Bronchial epithelial cell (primary cell): Measurements from ENCODE around the gene AGXT. TPM values are rescaled to one million over a fixed set of nuclear protein-coding genes. Genes with fewer than 3 reads are reported as not detected.
A peak's percentile ranks its signal among the peaks of the same experiment; 100 is the strongest.

Experiments used
- DNase-seq: peaks from one replicate; pipeline ENCODE4 v3.0.0-alpha.2; 2010; ENCODE audit warnings: low read depth
- FAIRE-seq: peaks from 2 replicates; lab custom pipeline; 2011; peaks lifted over from hg19 to GRCh38; lab: Jason Lieb, UNC
- H3K27me3 ChIP-seq: 2 replicates; pipeline ENCODE4 v1.5.1; 2011; ENCODE audit warnings: low read length; ENCODE audit not compliant: control insufficient read depth, insufficient read depth
- H3K36me3 ChIP-seq: 2 replicates; pipeline ENCODE4 v1.5.1; 2011; ENCODE audit warnings: low read length; ENCODE audit not compliant: control insufficient read depth, insufficient read depth
- H3K4me3 ChIP-seq: 2 replicates; pipeline ENCODE4 v1.5.1; 2011; ENCODE audit warnings: mild to moderate bottlenecking, low read depth, low read length, control low read depth
- total RNA-seq: library from RNA; depleted of rRNA; stranded (reverse); fragments of >200 nt; gene quantifications from 2 replicates; pipeline ENCODE4 v1.2.1, GENCODE V29; 2014
- TF ChIP-seq, protein P1 (sequence below): IDR thresholded peaks from 2 replicates; pipeline ENCODE4 v1.5.1; 2011; ENCODE audit warnings: mild to moderate bottlenecking, moderate library complexity, low read length, control low read depth, inconsistent platforms; ENCODE audit not compliant: insufficient read depth, severe bottlenecking

AGXT gene
- total RNA-seq, 1 donor from 2014 or later: not detected

DNA sequence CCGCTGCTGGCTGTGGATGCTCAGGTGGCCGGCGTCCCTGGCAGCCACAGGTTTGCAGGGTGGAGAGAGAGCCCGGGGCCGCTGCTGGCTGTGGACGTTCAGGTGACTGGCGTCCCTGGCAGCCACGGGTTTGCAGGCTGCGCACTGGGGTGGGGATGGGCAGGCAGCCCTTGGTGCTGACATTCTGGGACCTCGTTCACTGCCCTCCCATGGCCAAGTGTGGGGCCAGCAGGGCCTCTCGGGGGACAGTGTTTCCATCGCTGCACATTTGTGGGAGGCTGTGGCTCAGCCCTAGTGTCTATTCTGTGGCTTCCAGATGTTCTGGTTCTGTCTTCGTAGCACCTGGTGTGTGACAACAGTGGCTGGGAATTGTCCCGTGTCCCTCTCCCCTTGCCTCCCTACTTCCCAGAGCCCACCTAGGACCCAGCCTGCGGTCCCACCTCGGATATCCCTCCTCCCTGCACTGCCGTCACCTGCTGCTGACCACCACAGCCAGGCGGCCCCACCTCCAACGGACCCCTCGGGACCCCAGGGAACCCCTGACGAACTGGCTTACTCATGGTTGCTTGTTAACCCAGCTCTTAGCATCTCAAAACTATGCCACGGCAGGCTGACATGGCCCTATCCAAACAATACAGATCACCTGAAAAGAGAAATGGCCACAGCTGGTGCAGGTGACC lies 38.4 kb downstream of the AGXT start:
- no peak for DNase-seq
- no peaks in the 10 kb centered on the region for H3K36me3 ChIP-seq
- TF ChIP-seq, protein P1, sequence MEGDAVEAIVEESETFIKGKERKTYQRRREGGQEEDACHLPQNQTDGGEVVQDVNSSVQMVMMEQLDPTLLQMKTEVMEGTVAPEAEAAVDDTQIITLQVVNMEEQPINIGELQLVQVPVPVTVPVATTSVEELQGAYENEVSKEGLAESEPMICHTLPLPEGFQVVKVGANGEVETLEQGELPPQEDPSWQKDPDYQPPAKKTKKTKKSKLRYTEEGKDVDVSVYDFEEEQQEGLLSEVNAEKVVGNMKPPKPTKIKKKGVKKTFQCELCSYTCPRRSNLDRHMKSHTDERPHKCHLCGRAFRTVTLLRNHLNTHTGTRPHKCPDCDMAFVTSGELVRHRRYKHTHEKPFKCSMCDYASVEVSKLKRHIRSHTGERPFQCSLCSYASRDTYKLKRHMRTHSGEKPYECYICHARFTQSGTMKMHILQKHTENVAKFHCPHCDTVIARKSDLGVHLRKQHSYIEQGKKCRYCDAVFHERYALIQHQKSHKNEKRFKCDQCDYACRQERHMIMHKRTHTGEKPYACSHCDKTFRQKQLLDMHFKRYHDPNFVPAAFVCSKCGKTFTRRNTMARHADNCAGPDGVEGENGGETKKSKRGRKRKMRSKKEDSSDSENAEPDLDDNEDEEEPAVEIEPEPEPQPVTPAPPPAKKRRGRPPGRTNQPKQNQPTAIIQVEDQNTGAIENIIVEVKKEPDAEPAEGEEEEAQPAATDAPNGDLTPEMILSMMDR: no peak
- no peak overlapping the region for H3K4me3 ChIP-seq
- H3K27me3 ChIP-seq: peaks cover 22% of the 10 kb centered on the region
- FAIRE-seq: no peak

DNA sequence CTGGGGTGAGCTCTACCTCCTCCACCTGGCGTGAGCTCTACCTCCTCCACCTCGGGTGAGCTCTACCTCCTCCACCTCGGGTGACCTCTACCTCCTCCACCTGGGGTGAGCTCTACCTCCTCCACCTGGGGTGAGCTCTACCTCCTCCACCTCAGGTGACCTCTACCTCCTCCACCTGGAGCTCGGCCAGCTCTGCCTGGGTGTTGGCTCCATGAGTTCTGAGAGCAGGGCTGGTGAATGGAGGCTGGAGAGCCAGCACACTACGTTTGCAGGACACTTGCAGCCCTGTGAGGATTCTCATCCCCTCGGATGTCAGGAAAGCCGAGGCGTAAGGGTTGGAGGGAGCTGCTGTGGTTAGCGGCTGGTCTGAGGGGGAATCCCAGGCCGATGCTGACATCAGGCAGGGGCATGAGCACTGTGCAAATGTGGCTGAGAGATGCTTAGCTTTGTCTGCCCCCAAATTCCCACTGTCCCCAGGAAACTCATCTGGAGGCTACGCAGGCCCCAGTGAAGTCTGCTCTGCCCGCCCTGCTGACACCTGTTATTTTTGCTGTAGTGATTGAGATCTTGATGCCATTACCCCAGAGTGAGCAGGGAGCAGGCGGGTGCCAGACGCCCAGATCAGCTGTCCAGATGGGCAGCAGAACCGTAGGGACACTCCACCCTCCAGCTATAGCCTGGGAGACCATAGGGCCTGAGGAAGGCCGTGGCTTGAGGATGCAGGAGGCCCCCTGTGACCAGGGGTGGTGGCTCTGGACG lies 40.8 kb downstream of the AGXT start:
- no peak for FAIRE-seq

DNA sequence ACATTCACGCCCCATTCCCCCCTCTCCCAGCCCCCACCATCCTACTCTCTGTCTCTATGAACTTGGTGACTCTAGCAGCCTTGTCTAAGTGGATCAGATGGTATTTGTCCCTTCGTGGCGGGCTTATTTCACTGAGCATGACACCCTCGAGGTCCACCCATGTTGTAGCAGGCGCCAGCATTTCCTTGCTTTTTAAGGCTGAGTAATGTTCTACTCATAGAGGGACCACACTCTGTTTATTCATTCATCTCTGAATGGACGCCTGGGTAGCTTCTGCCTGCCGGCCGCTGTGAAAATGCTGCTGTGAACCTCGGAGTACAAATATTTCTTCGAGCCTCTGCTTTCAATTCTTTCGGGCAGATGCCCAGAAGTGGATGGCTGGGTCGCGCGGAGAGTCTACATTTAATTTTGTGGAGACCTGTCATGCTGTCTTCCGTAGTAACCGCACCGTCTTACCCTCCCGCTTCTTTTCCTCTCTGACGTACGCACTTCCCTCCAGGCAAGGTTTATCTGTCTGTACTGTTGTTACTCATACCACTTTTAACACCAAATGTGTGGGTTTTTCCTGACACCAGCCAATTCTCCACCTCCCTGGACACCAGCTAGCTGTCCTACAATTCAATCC lies 43.1 kb downstream of the AGXT start:
- Histone ChIP-seq H3K36me3 (no peaks in the 10 kb centered on the region), H3K27me3 (peaks cover 19% of the 10 kb centered on the region), H3K4me3 (no peak overlapping the region)
- DNase-seq (no peak), FAIRE-seq (no peak)
- TF ChIP-seq, protein P1: no peak

More for the DNA sequence above, 40.8 kb downstream of the AGXT start:
- peaks cover 19% of the 10 kb centered on the region for H3K27me3 ChIP-seq
- no peak overlapping the region for H3K4me3 ChIP-seq
- no peak for DNase-seq
- H3K36me3 ChIP-seq: no peaks in the 10 kb centered on the region
- TF ChIP-seq, protein P1: no peak

DNA sequence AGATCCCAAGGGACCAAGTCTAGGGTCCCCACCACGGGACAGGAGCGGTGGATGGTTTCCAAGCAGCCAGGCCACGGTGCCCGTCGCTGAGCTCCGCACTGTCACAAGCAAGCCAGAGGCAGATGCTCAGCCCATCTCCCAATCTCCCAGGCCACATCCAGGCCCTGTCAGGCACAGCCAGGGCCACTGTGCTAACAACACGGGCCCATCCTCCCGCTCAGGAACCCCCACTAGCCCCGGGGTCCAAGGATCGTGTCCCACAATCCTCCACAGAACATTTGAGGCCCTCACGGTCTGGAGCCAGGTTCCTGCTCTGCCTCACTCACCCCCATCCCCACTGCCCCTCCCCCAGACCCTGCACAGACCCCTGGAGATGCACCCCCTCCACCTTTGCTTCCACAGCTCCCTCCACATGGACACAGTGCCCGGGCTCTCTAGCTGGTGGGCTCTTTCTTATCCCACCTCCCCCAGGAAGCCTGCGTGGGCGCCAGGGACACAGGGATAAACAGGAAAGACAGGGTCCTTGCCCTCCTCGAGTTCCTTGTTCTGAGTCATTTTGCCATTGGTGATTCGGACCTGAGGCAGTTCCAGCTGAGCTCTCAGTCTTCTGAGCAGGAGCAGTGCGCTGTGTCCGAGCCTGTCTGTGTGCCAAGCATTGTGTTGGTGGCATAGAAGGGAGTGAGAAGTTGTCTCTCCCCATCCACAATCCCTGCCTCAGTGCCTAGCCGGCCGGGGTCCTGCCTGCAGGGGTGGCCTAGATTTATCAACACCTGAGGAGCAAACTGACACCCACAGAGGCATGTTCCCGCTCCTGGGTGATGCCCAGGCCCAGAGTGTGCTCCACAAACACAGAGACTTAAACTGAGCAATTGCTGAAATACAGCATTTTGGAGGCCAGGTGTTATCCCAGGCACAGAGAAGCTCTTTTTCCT lies 44.5 kb downstream of the AGXT start:
- no peak for FAIRE-seq

More for the DNA sequence above, 44.5 kb downstream of the AGXT start:
- H3K27me3 ChIP-seq: peaks cover 17% of the 10 kb centered on the region
- H3K36me3 ChIP-seq: no peaks in the 10 kb centered on the region
- H3K4me3 ChIP-seq: no peak overlapping the region
- TF ChIP-seq, protein P1: no peak
- peak; percentile 22 for DNase-seq
